Nephron (organoid): Measurements from ENCODE around the gene PRDM10.
A peak's percentile ranks its signal among the peaks of the same experiment; 100 is the strongest.

Source experiments
- H3K27ac Mint-ChIP-seq, 3 experiments: 2 replicates each; pipeline ENCODE4 v1.8.0; 2020; ENCODE audit warnings: mixed read lengths in 3 of 3, mild to moderate bottlenecking in 2 of 3, moderate library complexity in 1 of 3
- H3K27me3 Mint-ChIP-seq: 2 replicates; pipeline ENCODE4 v1.8.0; 2021; ENCODE audit warnings: low read depth, mild to moderate bottlenecking, moderate library complexity, mixed read lengths
- H3K36me3 Mint-ChIP-seq: 2 replicates; pipeline ENCODE4 v1.8.0; 2020; ENCODE audit warnings: low read depth, mixed read lengths
- H3K4me1 Mint-ChIP-seq: 2 replicates; pipeline ENCODE4 v1.8.0; 2020; ENCODE audit warnings: mixed read lengths
- H3K4me3 Mint-ChIP-seq, 3 experiments: 2 replicates each; pipeline ENCODE4 v1.8.0; 2020; ENCODE audit warnings: mild to moderate bottlenecking in 3 of 3, mixed read lengths in 3 of 3, moderate library complexity in 2 of 3
- H3K9me3 Mint-ChIP-seq: 2 replicates; pipeline ENCODE4 v1.8.0; 2020; ENCODE audit warnings: mixed read lengths
- CTCF ChIP-seq, 3 experiments: fragments of 200-600 bp; sonication (generic); IDR thresholded peaks; one replicate each; pipeline ENCODE4 v1.5.0; 2021; ENCODE audit warnings: antibody characterized with exemption in 3 of 3; ENCODE audit not compliant: unreplicated experiment in 3 of 3

PRDM10 gene

GRCh38 chr11:130002352-130002845 lies at the start of gene PRDM10:
Gene PRDM10, minus strand, starts transcription at chr11:130002835. Its CDS starts 41,871 bp downstream, at chr11:129960964.
- Mint-ChIP-seq H3K36me3 (peaks cover under 1% of the 10 kb centered on the region), H3K9me3 (peaks cover 5% of the 10 kb centered on the region), H3K4me1 (peaks cover 27% of the 10 kb centered on the region)

GRCh38 chr11:130051082-130051481 lies 48.4 kb upstream of the PRDM10 start:
- Mint-ChIP-seq H3K36me3 (no peaks in the 10 kb centered on the region), H3K9me3 (no peaks in the 10 kb centered on the region), H3K27ac (no peak overlapping the region), H3K4me3 (no peak overlapping the region), H3K4me1 (peaks cover 23% of the 10 kb centered on the region), H3K27me3 (peaks cover 3% of the 10 kb centered on the region)
- TF ChIP-seq CTCF (IDR thresholded peaks at IDR 0.05; ENCODE audit: unreplicated experiment in 3 of 3), result no peak

More at GRCh38 chr11:130002352-130002845, at the start of gene PRDM10:
- no peak for TF ChIP-seq CTCF (IDR thresholded peaks at IDR 0.05; ENCODE audit: unreplicated experiment in 3 of 3)
- peak within 1 kb of the TSS; percentile 100 for H3K27ac Mint-ChIP-seq
- no peaks in the 10 kb centered on the region for H3K27me3 Mint-ChIP-seq
- peak within 1 kb of the TSS; percentile 94 to 99 (median 99) for H3K4me3 Mint-ChIP-seq

GRCh38 chr11:130050257-130050656 lies 47.6 kb upstream of the PRDM10 start:
- H3K27me3 Mint-ChIP-seq, result peaks cover 3% of the 10 kb centered on the region
- no peak overlapping the region for H3K4me3 Mint-ChIP-seq
- peak overlapping the region; percentile 62 to 90 (median 86) for H3K27ac Mint-ChIP-seq
- no peak for TF ChIP-seq CTCF (IDR thresholded peaks at IDR 0.05; ENCODE audit: unreplicated experiment in 3 of 3)
- peaks cover 19% of the 10 kb centered on the region for H3K4me1 Mint-ChIP-seq
- no peaks in the 10 kb centered on the region for H3K9me3 Mint-ChIP-seq
- no peaks in the 10 kb centered on the region for H3K36me3 Mint-ChIP-seq

GRCh38 chr11:130049328-130049771 lies 46.7 kb upstream of the PRDM10 start:
- no peak overlapping the region for H3K4me3 Mint-ChIP-seq
- no peak for TF ChIP-seq CTCF (IDR thresholded peaks at IDR 0.05; ENCODE audit: unreplicated experiment in 3 of 3)
- H3K27me3 Mint-ChIP-seq, result peaks cover 3% of the 10 kb centered on the region
- H3K9me3 Mint-ChIP-seq, result no peaks in the 10 kb centered on the region
- H3K36me3 Mint-ChIP-seq, result no peaks in the 10 kb centered on the region
- peaks cover 14% of the 10 kb centered on the region for H3K4me1 Mint-ChIP-seq
- peak overlapping the region in 2 of 3 experiments; percentile 34 to 86 for H3K27ac Mint-ChIP-seq

- H3K36me3 Mint-ChIP-seq, result no peaks in the 10 kb centered on the region
- H3K4me3 Mint-ChIP-seq, result no peak overlapping the region
- H3K9me3 Mint-ChIP-seq, result peaks cover 4% of the 10 kb centered on the region
- TF ChIP-seq CTCF (IDR thresholded peaks at IDR 0.05; ENCODE audit: unreplicated experiment in 3 of 3), result no peak
- peaks cover 7% of the 10 kb centered on the region for H3K4me1 Mint-ChIP-seq
- peaks cover 3% of the 10 kb centered on the region for H3K27me3 Mint-ChIP-seq
- no peak overlapping the region for H3K27ac Mint-ChIP-seq
Measured at GRCh38 chr11:130047141-130047540, 44.5 kb upstream of the PRDM10 start.

GRCh38 chr11:130043575-130043974 lies 40.9 kb upstream of the PRDM10 start:
- TF ChIP-seq CTCF (IDR thresholded peaks at IDR 0.05; ENCODE audit: unreplicated experiment in 3 of 3), result no peak
- no peak overlapping the region for H3K4me3 Mint-ChIP-seq
- no peaks in the 10 kb centered on the region for H3K36me3 Mint-ChIP-seq
- H3K4me1 Mint-ChIP-seq, result no peaks in the 10 kb centered on the region
- H3K27me3 Mint-ChIP-seq, result peaks cover 1% of the 10 kb centered on the region
- H3K9me3 Mint-ChIP-seq, result peaks cover 4% of the 10 kb centered on the region
- H3K27ac Mint-ChIP-seq, result no peak overlapping the region
